ENCODE results near the gene CKMT1B.
"Not testable (repeated sequence)": the region's sequence is repeated elsewhere in the genome, so short reads cannot be mapped to it uniquely, and the experiment has no call there.

- not testable (repeated sequence) for TF ChIP-seq CTCF (IDR thresholded peaks at IDR 0.05 in 2 of 3, conservative IDR thresholded peaks at IDR 0.05 in 1 of 3; ENCODE audit: control insufficient read depth in 2 of 3, extremely low read depth in 1 of 3, insufficient read depth in 1 of 3, low read depth in 3 of 3, low read length in 3 of 3); POLR2A (IDR thresholded peaks at IDR 0.05; ENCODE audit: low read depth, low read length); CEBPB (IDR thresholded peaks at IDR 0.05; ENCODE audit: borderline replicate concordance in 1 of 2, low read depth in 2 of 2, low read length in 2 of 2); CBX3 (IDR thresholded peaks at IDR 0.05; ENCODE audit: borderline replicate concordance, low read depth); CHD1 (IDR thresholded peaks at IDR 0.05; ENCODE audit: low read depth, low read length); MXI1 (IDR thresholded peaks at IDR 0.05; ENCODE audit: low read depth, low read length); BHLHE40 (IDR thresholded peaks at IDR 0.05; ENCODE audit: borderline replicate concordance in 1 of 2, low read depth in 2 of 2, low read length in 1 of 2); NFYB (IDR thresholded peaks at IDR 0.05; ENCODE audit: insufficient read depth, low read depth, low read length); KAT2A (conservative IDR thresholded peaks at IDR 0.05; ENCODE audit: control insufficient read depth, low read depth, low read length); CHD4 (IDR thresholded peaks at IDR 0.05); MAX (IDR thresholded peaks at IDR 0.05; ENCODE audit: low read depth, low read length); EP300 (IDR thresholded peaks at IDR 0.05; ENCODE audit: borderline replicate concordance in 1 of 2, control insufficient read depth in 1 of 2, low read depth in 2 of 2, low read length in 2 of 2)
- TF ChIP-seq, protein P1, sequence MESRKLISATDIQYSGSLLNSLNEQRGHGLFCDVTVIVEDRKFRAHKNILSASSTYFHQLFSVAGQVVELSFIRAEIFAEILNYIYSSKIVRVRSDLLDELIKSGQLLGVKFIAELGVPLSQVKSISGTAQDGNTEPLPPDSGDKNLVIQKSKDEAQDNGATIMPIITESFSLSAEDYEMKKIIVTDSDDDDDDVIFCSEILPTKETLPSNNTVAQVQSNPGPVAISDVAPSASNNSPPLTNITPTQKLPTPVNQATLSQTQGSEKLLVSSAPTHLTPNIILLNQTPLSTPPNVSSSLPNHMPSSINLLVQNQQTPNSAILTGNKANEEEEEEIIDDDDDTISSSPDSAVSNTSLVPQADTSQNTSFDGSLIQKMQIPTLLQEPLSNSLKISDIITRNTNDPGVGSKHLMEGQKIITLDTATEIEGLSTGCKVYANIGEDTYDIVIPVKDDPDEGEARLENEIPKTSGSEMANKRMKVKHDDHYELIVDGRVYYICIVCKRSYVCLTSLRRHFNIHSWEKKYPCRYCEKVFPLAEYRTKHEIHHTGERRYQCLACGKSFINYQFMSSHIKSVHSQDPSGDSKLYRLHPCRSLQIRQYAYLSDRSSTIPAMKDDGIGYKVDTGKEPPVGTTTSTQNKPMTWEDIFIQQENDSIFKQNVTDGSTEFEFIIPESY (IDR thresholded peaks at IDR 0.05): not testable (repeated sequence)
Observed at GRCh38 chr15:43592841-43593240, 986 bp upstream of the CKMT1B start.
